SK-N-SH treated with all-trans-retinoic acid at 6 μM for 48 hours (cell line): ENCODE results near the gene ZBTB47.

Experiments used
- BACH2 ChIP-seq: fragments of 250-450 bp; sonication (Bioruptor Pico); IDR thresholded peaks from 2 replicates; pipeline ENCODE4 v1.9.0; 2021; ENCODE audit warnings: mild to moderate bottlenecking, borderline replicate concordance
- OSR1 ChIP-seq: fragments of 250-450 bp; sonication (Bioruptor Pico); IDR thresholded peaks from 2 replicates; pipeline ENCODE4 v1.8.0; 2022; ENCODE audit warnings: moderate library complexity, mild to moderate bottlenecking, inconsistent platforms
- TF ChIP-seq, protein P1 (sequence below): fragments of 250-450 bp; sonication (Bioruptor Pico); IDR thresholded peaks from 2 replicates; pipeline ENCODE4 v1.8.0; 2020; ENCODE audit warnings: mild to moderate bottlenecking, moderate library complexity, borderline replicate concordance

- TF ChIP-seq, protein P1, sequence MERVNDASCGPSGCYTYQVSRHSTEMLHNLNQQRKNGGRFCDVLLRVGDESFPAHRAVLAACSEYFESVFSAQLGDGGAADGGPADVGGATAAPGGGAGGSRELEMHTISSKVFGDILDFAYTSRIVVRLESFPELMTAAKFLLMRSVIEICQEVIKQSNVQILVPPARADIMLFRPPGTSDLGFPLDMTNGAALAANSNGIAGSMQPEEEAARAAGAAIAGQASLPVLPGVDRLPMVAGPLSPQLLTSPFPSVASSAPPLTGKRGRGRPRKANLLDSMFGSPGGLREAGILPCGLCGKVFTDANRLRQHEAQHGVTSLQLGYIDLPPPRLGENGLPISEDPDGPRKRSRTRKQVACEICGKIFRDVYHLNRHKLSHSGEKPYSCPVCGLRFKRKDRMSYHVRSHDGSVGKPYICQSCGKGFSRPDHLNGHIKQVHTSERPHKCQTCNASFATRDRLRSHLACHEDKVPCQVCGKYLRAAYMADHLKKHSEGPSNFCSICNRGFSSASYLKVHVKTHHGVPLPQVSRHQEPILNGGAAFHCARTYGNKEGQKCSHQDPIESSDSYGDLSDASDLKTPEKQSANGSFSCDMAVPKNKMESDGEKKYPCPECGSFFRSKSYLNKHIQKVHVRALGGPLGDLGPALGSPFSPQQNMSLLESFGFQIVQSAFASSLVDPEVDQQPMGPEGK (CRISPR knock-in tag) = no peak
- TF ChIP-seq BACH2 (CRISPR knock-in tag) (no peak), OSR1 (CRISPR knock-in tag) (no peak)
Observed at GRCh38 chr3:42660131-42660715, 6.7 kb downstream of the ZBTB47 start.
